NCI-H524 (cell line): ENCODE measurements around the gene GABRG3.
"Not testable (repeated sequence)": the region's sequence is repeated elsewhere in the genome, so short reads cannot be mapped to it uniquely, and the experiment has no call there.

Source experiments
- DNase-seq, 2 experiments: peaks; one replicate each; lab custom pipeline; 2025; lab: John Stamatoyannopoulos, UW

GABRG3 gene

DNA sequence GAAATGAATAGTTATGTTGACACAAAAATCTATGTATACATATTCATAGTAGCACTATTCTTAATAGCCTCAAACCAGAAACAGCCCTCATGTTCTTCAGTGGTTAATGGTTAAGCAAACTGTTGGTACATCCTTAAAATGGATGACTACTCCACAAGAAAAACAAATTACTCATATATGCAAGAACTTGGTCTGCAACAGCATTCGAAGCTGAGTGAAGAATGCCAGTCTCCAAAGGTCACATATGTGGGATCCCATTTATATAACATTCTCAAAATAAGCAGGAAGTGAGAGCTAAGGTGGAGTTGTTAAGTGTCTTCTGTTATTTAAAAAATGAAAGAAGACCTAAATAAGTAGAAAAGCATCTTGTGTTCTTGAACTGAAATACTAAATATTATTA lies 365.7 kb downstream of the GABRG3 start:
- DNase-seq: no peak

DNA sequence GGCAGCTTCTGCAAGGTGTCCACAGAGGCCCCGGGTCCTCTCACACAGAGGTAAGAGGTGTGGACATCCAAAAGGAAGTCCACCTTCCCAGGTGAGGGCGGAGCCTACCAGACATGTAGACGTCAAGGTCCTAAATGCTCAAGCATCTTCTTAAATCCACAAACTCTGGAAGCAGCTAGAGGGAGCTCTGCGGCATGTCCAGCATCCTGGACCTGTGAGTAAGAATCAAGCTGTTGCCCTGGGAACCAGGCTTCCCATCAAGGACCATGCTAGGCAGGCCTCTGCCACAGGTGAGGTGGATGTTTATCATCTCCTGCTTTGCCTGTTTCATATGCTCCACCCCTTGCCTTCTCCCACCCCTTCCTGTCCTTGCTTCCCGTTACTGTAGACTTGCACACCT lies 368.2 kb downstream of the GABRG3 start:
- DNase-seq: peak in 1 of 2 experiments; percentile 33

DNA sequence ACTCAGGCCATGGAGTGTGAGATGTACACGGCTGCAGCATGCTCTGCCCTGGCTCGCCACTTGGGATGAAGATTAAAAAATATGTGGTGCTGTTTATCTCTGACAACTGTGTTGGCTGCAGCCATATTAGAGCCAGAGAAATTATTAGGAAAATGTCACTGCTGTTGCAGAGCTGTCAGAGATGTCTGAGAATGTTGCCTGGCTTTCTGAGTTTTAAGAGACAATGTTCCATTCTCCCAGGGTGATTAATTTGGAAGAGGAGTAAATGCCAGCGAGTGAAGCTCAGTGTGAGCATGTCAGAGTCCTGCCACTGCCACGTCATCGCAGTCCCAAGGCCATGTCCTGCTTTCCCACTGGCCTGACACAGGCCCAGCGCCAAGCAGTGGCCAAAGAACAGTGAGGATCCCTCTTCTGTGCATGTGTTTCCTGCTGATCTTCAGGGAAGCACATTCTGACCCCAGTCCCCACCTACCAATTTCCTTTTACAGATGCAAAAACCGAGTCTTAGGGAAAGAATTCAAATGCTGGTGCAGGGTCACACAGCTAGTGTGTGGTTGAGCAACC lies 370.9 kb downstream of the GABRG3 start:
- DNase-seq: no peak

DNA sequence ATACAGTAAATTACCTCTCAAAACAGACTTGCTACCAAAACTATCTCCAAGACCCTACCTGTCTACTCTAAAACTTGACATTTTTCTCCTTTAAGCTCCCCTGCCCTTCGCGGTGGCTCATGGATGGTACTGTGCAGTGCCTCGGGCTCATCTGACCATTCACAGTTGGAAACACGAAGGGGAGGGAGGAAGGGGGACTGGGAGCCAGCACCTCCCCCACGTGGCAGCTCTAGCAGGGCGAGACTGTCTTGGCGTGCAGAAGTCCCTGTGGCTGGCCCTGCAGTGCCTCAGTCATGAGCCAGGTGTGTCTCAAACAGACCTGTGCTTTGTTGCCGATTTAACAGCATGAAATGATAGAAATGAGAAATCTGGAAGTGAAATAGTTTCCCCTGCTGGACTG lies 372.0 kb downstream of the GABRG3 start:
- no peak for DNase-seq

DNA sequence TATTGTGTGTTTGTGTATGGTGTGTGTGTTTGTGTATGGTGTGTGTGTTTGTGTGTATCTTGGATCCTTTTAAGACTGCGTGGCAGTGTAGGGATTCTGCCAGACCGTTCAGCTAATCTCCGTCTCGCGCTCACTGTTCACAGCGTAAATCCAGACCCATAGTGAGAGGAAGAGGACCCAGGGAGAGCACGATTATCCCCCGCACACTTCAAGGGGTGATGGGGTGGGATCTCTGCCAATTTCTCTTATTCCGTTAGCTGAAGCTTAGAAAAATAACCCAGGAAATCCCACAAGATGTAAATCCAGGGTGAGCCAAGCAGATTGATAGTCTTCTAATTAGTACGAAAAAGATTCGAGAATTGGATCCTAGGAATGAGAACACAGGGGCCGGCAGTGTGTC lies 381.2 kb downstream of the GABRG3 start:
- peak in 1 of 2 experiments; percentile 27 for DNase-seq

DNA sequence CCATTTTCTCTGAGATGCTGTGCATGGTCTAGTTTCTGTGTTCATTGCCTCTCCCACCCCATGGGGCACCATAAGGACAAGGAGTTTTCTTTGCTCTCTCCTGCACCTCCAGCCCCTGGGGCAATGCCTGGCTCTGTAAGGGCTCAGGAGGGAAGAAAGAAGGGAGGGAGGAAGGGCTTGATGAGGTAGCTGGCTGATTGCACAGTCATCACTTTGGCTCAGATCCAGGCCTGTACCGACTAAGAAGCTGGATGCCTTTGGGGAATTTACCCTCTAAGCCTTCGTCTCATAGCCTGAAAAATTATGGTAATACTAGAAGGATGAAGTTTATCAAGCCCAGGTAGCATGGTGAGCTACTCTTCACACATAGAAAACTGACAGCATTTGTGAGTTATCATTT lies 382.9 kb downstream of the GABRG3 start:
- peak in 1 of 2 experiments; percentile 11 for DNase-seq

DNA sequence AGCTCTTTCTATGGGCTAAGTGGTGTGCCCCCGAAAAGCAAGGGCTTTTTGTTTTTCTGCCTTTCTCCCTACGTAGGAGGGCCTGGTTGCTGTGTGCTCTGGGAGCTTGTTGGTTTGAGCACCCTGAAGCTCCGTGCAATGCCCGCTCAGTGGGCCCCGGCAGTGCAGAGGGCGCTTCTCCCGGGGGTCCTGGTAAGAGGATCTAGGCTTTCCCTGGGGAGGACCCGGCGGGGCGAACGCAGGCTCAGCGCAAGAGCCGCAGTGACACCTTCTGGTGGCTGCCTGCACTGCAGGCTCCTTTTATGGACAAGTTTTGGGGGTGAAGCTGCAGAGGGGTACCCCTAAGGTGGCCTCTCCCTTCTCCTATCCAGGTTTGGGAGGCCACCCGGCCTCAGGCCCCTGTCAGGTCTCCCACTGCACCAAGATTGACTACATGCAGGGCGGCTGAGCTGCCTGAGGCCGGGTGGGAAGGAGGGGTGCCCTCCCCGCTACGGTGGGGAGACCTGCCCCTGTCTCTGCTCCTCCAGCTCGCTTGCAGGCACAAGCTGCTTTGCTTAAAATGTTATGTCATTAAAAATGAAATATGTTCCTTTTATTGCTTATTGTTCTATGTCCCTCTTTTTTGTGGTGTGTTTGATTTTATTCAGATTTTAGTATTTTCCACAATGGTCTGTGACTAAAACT lies 387.9 kb downstream of the GABRG3 start:
- DNase-seq: peak in 1 of 2 experiments; percentile 31

DNA sequence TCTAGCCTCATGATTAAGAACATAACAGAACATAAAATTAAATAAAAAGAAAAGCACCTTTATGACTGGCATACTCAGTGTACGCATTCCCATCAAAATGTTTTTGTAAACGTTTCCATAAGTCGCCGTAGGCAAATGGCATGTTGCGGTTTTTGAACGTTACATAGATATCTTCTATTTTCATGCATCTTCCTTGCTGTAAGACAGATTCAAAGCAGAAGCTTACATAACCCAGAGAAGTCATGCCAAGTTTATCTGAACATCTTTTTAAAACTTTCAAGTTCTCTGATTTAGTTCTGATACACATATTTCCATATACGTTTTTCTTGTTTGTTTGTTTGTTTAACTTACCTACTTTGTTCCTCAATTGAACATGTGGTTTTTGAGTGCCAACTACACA lies 388.6 kb downstream of the GABRG3 start:
- no peak for DNase-seq

DNA sequence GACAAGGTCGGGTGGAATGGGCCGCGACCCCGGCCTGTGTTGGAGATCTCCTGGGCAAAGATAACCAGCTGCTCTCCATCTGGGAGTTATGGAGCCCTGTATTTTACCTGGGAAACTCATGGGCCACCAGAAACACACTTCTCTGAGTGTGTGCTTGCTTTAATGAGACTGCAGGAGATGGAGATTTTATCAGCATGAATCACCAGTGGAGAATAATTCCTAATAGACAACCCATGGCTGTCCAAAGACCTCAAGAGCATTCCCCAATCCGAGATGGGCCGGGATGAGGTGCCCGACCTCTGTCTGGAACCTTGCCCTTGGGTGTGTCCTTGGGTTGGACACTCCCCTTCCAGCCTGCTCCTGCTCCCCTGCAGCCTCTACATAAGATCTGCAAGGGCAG lies 389.3 kb downstream of the GABRG3 start:
- DNase-seq: no peak

DNA sequence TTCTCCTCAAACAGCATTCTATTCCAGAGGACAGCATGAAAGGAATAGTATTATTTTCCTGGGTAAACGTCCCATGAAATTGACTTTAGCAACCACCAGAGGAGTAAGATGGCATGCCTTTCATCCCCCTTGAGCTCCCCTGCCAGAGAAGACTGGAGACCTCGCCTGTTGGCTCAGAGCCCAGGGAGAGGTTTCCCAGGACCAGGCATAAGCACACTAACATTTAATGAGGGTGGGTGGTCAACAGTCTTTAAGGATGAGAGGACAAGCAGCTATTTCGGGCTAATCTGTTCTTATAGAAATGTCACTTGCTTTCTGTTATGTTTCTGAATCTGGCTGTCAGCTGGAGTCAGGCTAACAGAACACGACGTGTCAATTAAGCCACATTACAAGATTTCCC lies 390.5 kb downstream of the GABRG3 start:
- no peak for DNase-seq

DNA sequence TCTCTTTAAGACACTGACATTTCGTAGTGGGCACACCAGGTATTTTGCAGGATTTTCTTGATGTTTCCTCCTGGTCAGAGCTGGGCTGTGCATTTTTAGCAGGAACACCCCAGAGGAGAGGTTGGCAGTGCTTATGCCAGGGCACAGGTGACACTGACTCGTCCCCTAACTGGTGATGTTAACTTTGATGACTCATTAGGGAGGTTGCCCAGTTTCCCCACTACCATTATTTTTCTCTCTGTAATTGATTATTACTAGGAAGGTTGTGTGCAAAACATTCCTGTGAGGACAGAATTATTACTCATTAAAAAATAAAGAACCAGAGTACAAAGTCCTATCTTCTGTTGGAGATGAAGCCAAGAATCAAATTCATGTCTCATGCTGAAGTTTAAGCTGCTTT lies 394.5 kb downstream of the GABRG3 start:
- DNase-seq: no peak

DNA sequence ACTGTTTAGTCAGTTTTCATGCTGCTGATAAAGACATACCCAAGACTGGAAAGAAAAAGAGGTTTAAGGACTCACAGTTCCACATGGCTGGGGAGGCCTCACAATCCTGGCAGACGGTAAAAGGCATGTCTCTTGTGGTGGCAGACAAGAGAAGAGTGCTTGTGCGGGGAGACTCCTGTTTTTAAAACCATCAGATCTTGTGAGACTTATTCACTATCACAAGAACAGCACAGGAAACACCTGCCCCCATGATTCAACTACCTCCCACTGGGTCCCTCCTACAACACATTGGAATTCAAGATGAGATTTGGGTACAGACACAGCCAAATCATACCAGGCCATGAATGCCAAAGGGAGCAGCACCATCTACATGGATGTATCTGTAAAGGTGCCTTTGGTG lies 406.4 kb downstream of the GABRG3 start:
- not testable (repeated sequence) for DNase-seq

DNA sequence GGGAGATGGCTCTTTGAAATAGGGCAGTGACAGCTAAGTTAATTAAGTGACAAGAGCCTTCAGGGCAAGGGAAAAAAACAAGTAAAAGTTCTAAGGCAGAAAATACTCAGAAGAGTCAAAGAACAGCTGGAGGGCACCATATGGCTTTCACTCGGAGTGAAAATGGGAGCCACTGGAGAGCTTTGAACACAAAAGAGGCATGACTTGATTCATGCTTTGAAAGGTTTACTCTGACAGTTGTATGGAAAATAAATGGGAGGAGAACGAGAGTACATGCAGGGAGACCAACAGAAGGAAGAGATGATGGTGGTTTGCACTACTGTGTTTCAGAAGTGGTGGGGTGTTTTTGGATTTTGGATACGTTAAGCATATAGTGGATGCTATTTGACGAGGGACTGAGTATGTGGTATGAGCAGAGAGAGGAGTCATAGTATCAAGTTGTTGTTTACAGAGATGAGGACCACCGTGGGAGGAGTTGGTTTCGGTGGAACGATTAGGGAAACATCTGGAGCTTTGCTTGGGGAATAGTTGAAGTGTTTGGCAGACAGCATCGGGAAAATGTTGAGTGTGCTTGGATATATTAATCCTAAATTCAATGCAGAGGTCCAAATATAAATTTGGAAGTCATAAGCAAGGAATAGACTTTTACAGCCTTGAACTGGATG lies 411.5 kb downstream of the GABRG3 start:
- DNase-seq: peak; percentile 95 to 98

DNA sequence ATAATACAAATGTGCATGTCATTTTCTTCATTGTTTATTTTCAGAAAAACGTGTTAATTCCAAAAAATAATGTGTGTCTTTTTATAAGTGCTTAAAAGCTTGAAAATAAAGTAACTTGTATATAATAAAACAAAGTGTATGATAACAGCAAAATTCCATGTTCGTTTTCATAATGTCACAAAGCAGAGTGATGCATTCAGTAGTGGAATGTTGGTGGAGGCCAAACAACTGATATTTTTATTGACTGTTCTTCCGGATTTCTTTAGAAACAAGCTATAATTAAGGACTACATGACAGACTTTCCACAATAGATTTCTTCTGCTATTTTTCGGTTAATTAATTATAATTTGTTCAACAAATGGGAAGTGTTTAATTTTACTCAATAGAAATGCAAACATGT lies 412.7 kb downstream of the GABRG3 start:
- no peak for DNase-seq

DNA sequence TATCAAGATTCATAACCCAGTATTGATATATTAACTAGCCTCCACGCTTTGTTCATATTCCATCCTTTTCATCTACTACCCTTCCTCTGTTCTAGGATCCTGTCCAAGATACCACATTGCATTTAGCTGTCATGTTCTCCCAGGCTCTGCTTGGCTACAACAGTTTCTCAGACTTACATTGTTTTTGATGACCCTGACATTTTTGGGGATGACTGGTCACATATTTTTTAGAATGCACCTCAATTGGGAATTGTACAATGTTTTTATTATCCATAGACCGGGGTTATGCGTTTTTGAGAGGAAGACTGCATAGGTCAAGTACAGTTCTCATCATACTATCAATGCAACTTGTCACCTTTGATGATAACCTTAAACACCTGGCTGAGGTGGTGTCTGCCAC lies 421.2 kb downstream of the GABRG3 start:
- DNase-seq: no peak

DNA sequence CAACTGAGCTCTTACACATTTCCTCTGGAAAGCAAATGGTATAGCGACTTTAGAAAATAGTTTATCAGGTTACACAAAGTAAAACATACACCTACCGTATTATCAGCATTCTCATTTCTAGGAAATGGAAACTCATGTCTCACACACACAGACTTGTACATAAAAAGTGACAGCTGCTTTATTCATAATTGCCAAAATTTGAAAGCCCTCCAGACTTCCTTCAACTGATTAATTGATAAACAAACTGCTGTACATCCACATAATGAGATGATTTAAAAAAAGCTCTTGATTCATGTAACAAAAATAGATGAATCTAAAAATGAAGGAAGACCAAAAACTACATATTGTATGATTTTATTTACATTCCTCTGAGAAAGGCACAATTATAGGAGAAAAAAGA lies 425.5 kb downstream of the GABRG3 start:
- DNase-seq: no peak

DNA sequence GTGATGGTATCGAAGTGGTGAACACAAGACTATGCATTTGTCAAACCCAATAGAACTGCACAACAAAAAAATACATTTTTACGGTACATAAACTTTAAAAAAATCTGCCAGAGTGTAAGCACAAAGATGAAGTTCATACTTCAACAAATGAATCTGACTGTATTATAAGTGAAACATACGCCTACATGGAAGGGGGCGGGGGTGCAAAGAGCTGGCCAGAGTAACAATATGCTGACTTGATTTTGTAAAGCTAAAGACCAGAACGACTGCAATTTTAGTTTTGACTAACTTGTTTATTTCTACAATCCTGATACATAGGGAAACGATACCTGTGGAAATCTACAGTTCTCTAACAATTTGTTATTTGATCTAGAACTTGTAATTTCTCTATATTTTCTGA lies 426.0 kb downstream of the GABRG3 start:
- no peak for DNase-seq

DNA sequence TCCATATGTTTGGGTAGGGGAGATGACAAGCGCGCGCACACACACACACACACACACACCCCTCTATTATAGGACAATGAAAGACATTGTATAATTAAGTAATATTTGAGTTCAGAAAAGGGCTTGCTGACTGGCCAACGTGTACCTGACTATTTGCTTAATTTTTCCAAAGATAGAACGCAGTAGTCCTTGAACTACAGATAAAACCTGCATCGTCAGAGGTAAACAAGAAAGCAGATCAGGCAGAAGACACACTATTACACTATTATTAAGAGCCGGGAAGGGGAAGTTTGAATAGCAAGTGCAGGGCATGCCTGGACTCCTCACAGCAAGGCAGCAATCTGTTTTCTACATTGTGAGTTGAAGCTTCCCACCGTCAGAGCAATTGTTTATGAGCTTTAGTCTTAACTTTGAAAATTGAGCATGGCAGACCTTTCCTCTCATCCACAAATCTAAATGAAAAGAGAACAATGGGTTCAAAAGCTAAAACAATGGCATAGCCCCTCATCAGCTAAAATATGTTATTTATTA lies 427.7 kb downstream of the GABRG3 start:
- peak in 1 of 2 experiments; percentile 12 for DNase-seq

DNA sequence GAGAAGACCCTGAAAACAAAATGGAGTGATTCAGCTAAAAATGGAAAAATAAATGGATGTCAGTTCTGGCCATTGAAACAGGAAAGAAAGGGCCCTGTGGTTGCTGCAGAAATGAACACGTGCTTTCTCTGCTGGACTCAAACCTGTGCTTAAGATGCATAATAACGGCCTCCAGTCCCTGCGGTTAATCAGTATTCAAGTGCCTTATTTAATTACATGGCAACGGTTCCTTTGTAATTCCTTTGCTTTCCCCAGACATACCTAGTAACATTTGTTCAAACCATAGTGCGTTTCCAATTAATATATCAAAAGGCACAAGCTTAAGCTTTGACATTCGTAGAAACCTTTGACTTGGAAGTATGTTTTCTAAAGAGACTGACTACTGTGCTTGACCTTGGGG lies 428.3 kb downstream of the GABRG3 start:
- peak; percentile 47 to 55 for DNase-seq

DNA sequence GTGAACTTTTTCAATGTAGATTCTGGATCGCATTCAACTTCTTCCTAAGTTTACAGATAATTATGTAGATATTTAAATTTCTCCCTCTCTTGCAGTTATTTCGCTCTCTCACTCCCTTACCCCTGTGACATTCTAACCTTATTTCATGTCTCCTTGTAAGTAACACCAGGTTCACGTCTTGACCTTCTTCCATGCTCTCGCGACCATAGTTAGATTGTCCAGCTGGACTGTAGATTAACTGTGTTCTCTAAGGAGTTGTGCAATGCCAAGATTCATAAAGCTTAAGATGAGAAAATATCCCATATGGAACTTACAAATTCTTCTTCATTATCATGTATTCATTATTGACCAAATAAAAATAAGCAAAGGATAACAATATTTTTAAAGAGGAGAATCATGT lies 430.5 kb downstream of the GABRG3 start:
- DNase-seq: peak in 1 of 2 experiments; percentile 2

DNA sequence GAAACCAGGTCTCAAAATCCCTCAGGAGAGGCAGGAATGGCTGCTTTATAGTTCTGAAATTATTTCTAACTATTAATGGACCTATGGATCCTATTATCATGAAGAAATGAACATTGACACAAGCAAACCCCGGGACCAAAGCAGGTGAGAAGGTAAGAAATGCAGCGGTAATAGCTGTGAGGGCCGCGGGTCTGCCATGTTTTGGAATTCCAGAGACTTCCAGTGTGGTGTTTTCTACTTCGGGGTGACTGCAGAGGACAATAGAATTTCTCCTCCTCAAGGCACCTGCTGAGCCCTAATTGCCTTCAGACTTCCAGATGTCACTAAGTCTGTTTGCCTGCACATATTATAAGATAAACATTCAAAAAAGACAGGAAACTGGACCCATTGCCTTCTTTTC lies 437.4 kb downstream of the GABRG3 start:
- peak in 1 of 2 experiments; percentile 31 for DNase-seq

DNA sequence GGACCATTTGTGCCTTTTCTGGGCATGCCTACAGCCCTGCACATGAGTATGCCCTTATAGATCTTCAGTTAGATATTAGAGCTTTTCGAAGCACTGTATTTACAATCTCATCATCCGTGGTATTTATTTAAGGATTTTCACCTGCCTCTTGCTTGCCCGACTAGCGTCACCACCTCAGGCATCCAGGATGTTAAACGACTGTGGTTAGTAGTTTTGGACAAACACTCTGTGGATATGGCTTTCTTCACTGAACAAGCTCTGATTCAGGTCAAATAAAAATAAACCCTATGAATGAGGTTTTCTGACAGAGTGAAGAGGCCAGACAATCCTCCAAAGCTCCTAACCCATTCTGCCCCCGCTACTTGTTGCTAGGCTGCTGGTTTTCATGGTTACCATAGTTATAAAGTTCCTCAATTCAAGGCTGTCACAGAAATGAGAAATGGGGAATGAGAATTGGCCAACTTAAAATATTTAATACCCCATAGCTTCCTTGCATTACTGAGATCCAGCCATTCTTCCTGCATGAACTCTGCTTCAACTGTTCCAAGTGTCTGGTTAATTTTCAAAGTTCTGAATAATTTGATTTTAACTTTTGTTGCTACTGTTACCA lies 440.1 kb downstream of the GABRG3 start:
- no peak for DNase-seq

DNA sequence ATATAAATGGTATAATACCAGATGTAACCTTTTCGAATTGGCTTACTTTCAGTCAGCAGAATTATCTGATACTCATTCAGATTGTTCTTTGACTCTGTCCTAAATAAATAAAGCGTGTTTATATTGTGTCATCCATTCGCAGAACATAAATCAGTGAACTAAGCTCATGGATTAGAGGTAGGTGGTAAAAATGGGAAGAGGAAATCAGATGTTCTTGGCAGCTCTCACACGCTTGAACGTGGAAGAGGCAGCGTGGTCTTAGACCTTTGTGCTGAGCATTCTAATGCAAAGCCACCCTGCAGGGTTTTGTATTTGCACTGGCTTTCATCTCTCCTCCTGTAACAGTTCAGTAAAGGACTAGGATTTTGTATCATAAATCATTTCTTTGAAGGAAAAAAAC lies 441.4 kb downstream of the GABRG3 start:
- no peak for DNase-seq
